Cerebellar nuclear complex (tissue), 1 donor: ENCODE data around the gene FNDC11.

Source experiments
- DNase-seq, 2 experiments: peaks; one replicate each; lab custom pipeline; 2025; lab: John Stamatoyannopoulos, UW

FNDC11 gene

DNA sequence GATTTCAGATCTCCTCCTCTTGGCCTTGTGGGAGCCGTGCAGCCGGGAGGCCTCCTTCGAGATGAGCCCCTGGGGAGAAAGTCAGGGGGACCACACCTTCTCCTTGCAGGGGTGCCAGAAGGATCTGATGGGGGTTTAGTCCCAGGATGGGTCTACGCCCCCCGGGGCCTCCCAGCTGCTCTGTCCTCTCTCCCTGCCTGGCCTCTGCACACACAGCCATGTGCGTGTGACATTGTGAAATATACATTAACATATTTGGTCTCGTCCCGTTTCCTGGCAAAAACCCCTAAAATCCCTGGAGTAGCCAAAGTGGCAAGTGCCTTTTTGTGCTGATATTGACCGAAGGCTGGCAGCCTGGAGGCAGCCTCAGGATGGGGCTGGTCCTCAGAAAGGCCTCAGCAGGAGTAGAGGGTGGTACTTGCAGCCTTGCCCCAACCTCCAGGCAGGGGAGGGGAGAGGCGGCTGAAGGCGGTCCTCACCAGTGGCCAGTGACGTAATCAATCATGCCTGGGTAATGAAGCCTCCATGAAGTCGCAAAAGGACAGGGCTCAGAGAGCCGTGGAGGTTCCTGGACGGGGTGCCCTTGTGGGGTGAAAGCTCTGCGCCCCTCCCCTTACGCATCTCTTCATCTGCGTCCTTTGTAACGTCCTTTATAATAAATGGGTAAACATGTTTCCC is 25.2 kb downstream of the FNDC11 start:
- no peak for DNase-seq

DNA sequence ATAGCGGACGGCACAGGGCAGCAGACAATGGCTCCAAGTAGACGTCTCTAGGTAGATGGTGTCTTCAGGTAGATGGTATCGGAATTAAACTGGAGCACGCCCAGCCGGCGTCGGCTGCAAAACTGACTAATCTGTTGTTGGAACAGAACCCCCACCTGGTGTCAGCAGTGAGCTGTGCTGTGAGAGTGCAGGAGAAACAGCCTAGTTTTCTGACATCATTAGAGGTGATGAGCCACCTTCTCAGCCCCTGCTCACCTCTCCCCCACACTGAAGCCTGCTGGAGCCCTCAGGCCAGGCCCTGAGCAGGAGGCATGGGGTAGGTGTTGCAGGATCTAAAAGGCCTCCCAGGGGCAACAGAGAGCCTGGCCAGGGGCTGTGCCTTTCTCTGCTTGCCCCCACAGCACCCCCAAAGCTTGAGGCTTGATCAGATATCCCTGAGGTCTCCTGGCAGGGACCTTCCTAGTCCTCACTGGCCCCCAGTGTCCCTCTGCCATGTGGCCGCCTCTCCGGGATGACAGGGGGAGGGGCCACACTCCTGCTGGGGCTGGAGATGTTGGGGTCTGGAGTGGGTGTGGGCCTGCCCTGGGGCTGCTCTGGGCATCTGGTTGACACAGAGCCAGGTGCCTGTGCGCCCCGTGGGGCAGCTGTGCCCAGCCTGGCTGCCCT is 27.0 kb downstream of the FNDC11 start:
- DNase-seq = no peak

DNA sequence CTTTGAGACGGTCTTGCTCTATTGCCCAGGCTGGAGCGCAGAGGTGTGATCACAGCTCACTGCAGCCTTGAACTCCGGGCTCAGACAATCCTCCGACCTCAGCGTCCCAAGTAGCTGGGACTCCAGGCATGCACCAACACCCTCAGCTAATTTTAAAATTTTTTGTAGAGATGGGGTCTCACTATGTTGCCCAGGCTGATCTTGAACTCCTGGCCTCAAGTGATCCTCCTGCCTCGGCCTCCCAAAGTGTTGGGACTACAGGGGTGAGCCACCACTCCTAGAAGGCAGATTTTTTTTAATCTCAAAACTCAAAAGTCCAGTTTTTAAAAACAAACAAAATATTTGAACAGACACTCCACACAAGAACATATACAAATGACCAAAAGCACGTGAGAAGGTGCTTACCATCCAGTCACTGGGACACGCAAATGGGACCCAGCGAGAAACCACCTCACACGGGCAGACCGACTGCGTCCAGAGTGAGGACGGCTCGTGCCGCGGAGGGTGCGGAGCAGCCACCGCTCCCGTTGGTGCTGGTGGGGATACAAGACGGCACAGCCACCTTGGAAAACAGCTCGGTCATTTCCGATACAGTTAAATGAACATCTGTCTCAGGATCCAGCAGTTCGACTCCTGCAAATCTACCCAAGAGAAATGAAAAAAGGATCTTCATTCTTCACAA is 28.6 kb downstream of the FNDC11 start:
- DNase-seq = no peak

DNA sequence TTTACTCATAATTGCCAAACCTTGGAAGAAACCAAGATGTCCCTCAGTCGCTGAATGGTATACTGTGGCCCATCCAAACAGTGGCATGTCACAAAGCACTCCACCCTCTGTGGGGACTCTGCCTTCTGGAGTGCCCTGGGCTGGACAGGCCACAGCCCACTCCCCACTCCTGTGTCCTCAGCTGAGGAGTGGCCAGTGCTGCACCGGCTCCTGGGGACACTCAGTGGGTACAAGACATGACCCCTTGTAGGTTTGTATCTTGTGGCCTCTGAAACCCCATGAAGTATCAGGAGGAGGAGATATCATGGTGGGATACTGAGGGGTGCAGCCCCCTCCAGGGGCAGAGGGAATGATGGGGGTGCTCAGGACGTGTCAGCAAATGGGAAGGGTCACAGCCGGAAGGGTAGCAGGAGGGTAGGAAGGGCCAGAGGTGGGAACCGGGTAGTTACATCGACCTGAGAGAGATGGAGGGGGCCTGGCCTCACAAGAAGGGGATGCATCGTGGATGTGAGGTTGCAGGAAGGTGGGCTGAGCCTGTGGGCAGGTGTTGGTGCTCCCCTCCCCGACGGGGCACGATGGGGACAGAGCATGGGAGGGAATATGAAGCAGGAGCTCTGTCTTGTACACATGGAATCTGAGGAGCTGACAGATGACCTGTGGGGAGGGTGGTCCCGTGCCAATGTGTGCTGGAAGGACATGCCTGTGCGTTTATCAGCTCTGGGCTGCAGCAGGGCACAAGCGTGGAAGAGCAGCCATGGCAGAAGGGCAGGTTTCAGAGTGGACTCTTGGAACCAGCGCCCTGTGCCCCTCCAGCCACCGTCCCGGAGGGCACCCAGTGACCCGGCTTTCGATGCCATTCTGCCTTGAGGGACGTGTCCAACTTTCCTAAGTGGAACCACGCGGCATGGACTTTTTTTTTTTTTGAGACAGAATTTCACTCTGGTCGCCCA is 31.9 kb downstream of the FNDC11 start:
- no peak for DNase-seq

DNA sequence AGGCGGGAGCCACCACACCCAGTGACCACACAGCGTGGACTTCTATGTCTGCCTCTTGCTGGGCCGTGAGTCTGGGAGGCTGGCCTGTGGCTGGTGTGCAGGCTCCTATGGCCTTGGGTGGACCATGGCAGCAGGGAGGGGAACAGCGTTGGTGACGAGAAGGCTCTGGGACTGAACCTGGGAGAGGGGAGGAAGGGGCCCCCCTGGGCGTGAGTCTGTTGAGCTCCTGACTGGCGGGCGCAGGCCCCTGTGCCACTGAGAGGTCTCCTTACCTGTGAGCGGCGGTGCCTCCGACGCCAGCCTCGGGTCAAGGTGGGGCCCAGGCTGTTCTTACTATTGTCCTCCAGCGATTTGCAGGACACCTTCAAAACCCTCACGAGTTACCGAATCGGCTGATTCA is 32.8 kb downstream of the FNDC11 start:
- DNase-seq = no peak

DNA sequence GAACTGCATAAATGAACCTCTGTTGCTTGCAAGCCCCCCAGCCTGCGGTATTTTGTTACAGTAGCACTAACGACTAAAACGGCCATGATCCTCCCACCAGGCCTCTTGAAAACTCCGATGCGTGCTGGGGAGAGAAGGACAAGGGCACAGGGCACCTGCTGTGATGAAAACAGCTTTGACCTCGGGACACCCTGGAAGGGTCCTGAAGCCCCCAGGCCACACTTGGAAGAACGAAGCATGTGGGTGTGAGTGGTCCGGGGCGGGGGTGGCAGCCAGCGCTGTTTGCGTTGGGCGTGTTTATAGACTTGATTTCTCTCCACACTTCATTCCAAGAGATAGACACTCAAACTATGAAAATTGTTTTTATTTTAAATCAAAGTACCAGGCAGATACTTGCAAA is 33.3 kb downstream of the FNDC11 start:
- DNase-seq = no peak

DNA sequence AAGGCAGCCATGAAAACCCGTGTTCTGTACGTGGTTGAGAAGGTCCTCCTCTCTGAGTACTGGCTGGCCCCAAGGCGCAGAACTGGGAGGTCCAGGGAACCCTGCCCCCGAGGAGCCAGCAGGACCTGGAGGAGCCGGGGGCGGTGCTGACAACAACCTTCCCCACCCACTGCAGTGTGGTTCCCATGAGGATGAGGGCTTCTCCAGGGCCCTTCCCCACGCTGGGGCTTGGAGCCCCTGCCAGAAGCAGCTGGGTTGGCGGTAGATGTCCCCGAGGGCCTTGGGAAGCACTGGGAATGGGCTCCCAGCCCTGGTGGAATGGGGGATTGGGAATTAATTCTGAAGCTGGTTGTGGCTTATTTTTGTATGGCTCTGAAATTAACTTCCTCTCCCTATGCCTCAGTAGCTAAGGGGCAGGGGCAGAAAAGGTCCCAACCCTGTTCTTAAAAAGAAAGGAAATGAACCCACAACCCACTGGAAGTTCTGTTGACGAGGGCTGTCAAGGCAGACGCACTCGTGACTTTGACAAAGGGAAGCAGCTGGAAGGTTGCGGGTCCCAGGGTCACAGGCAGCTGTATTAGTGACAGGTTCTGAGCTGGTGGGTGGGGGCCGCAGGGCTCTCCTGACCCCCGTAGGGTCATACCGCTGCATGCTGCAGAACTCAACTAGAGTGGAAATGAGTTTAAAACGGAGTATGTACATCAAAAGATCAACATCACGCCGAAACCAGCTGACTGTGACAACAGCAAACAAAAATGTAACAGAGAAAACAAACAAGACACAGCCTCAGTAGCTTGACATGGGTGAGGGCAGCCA is 34.0 kb downstream of the FNDC11 start:
- no peak for DNase-seq

DNA sequence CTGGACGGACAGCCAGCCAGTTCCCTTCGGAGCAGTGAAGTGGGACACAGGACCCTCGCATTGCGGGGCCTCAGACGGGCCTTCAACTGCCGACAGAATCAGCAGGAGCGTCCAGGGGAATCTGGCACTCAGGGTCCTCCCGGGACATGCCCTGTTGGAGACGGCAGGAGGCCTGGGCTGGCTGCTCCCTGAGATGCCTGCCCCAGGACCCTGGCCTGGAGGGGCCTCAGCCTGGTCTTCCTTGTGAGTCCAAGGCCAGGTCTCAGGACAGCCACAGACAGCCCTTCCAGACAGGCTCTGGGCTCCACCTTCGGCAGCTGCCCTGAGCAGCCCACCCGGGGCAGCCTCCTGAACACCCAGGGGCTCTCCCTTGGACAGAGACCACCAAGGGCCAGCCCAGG is 34.7 kb downstream of the FNDC11 start:
- no peak for DNase-seq

DNA sequence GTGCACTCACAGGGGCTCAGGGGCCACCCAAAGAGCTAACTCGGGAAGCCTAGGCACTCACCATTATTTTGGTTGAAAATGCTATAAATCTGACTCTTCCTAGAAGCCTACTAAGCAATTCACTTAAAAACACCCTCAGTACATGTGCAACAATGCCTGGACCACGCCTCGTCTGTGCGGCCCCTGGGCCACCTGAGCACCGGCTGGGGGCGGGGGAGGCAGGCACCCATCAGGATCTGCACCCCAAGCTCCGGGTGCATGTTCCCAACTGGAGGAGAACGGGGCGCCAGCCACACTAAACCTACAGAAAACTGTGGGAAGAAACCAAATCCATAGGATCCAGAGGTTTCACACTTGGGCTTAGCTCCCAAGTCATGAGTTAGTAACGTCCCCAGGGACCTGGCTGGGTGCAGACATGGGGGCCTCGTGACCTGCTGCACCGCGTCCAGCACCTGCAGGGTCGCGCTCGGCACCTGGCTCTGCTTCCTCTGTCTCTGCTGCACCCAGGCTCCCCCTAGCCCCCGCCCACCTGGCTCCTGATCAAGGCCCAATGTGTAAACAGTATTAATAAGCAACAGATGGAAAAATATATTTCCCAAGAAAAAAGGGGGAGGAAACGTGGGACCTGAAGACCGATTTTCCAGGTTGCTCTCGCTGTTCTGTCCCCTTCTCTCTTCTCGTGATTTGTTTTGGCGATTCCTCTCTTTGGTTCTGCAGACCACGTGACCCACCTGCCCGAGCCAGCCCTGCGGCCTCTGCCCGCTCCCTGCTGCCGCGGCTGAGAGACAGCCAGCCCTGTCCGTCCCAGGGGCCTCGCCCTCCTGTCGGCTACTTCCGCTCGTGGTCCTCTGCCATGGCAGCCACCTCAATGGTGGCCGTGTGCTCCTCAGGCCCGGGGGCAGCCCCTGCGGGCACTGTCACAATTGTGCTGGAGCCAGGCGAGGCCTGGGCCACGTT is 35.6 kb downstream of the FNDC11 start:
- DNase-seq = no peak

DNA sequence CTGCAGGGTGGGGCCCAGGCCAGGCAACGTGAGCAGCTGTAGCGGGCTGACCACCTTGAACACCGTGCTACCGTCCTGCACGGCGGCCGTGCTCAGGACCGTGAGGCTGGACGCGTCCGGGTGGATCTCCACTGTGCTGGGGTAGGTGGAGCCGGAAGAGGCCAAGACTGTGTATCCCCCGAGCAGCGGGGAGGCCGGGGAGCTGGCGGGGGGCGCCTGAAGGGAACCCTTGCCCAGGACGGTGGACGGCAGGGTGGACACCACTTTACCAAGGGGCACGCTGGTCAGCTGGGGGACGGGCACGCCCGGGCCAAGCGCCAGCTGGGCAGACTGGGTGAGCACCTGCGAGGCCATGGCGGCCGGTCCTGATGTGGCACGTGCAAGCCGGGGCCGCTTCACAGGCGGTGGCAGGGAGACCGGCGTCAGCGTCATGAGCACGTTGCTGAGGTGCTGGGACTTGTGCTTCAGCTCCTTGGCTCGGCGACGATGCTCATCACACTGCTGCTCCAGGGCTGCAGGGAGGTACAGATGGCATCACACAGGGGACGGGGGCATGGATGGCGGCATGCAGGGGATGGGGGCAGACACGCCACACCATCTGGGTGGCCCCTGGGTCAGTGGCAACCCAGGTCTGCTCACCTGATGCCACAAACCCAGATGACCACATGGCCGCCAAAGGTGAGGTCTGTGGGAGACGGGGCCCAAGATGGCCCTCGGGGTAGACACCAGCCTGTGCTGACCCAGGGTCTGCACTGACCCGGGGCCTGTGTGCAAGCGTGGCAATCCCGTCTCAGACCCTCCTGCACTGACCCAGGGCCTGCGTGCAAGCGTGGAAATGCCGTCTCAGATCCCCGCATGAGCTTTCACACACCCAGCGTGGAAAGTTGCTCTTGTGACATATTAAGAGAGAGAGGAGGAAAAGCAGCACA is 36.5 kb downstream of the FNDC11 start:
- no peak for DNase-seq

DNA sequence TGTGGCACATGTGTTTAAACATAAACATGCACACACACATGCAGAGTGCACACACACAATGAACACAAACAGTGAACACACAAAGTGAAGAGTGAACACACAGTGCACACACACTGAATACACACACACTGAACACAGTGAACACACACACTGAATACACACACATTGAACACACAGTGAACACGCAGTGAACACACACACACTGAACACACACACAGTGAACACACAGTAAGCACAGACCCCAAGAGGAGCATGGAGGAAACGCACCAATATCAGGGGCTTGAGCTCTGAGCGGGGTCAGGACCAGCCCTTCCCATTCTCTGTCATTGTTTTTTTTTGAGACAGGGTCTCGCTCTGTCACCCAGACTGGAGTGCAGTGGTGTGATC is 37.2 kb downstream of the FNDC11 start:
- DNase-seq = no peak

DNA sequence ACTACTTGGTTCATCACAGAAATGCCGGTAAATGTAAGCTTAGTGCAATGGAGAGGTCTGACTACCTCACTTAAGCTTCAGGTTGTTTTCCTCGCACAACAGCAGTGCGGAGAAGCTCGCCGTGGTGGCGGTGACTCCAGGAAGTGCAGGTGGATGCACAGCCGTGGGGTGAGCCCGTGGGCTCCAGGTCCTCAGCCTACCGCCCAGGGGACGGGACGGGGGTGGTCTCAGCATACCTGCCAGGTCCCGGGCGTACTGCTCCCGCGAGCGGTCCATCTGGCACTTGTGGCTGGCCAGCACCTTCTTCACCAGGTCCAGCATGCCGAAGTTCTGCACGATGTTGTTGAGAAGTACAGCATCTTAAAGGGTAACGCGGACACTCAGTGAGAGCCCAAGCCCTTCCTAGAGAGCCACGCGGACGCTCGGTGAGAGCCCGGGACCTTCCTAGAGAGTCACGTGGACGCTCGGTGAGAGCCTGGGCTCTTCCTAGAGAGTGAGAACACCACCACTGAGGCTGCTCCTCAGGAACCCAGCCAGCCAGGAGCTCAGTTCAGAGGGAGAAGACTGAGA is 37.9 kb downstream of the FNDC11 start:
- no peak for DNase-seq

DNA sequence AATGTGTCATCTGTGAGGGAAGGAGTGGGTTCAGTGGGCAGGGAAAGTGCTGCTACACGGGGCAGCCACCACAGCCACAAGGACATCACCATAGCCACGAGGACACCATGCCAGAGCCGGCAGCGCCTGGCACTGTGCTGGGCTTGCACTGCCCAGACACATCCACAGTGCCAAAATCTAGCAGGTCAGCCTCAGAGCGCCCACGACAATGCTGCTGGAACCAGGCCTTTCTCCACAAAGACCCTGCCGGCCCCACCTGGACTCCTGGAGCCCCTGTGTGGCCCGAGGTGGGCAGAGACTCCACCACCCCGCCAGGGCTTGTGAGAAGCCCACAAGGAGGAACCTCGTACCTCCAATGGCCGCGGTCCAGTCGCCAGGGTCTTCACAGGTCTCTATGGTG is 38.7 kb downstream of the FNDC11 start:
- DNase-seq = no peak

DNA sequence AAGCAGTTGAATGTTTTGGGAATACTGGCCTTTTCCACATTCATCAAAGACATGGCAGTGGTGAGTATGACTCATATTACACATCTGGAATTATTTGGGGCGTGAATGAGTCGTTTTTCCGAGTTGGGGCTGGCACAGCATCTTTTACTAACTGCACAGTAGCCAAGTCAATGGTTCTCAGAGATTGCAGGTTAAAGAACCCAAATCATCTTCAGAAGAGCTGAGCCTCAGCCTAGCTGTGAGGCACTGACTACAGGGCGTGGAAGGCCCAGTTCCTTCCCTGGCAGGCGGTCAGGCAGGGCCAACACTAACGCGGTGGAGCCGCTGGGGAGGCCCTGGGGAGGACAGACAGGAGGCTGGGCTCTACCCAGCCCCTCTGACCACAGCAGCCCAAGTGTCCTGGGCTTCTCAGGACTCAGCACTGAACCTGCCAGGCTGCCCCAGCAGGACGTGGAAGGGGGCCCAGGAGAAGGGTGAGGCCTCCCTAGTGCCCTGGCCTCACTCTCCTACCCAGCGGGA is 40.1 kb downstream of the FNDC11 start:
- no peak for DNase-seq

DNA sequence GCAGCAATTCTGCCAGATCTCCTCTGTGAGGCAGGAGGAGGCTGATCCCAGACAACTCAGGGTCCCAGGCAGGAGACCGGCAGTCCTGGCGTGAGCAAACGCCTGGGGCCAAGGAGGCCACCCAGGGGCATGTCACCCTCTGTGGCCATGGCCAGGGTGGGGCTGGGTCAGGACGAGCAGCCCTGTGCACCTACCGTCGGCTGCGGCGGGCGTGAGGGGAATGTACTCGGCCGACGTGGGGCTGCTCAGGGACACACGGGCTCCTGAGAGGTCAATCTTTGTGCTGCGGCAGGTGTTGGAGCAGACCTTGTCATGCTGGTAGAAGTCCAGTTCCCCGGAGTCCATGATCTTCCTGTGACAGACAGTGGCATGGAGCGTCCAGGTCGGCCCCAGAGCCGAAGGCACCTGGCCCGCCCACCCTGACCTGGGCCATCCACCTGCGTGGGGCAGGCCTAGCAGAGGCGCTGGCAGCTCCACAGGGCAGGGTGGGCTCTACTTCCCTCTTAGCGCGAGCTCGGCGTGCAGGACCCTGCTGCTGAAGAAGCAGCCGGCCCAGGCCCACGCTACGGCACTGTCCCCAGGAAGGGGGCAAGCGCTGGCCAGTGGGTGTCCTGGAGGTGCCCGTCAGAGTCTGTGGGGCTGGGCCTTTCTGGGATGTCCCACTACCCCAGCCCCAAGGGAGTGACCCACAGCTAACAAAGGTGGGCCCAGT is 41.6 kb downstream of the FNDC11 start:
- no peak for DNase-seq

DNA sequence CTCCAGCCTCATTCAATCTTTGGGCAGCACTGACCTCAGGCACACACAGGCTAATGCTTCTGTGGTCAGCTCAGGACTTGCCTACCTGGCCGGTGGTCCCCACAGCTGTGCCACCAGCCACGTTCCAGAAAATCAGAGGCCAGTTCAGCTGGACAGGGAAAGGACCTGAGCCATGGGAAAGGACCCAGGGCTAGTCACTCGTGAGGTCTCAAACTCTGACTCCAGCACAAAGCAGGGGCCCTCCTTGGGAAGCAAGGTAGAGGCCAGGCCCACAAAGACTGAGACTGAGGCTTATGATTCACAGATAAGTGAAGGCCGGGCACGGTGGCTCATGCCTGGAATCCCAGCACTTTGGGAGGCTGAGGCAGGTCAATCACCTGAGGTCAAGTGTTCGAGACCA is 42.5 kb downstream of the FNDC11 start:
- DNase-seq = no peak

DNA sequence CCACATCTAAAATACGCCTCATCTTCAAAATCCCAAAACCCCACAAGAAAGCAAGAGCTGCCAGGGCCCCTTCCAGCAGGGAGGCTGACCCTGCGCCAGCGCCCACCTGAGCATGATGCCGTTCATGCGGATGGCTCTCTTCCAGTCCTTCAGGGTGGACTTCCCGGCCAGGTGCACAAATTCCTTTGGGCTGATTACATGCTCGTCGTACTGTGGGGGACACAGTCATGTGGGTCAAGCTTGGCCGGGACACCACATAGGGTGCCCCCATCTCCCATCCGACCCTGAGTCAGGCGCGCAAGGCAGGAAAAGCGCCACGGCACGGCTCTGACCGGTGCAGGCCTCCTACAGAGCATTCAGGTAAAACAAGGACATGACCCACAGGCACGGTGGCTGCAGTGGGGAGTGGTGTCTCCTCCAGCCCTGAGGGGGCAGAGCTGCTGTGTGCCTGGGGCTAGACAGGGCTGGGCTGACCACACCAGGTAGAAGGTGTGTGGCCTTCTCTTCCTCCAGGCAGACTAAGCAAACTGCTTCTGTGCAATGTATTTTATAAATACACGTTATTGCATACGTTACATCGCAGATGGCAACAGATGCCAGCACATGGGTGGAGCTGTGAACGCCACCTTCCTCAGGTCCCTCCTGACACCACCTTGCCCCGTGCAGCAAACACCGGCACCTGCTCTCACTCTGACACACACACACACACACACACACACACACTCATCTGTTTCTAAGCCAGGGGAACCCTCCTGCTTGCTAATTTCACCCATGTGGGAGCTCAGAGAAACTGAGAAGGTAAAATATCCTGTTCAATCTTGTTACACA is 43.9 kb downstream of the FNDC11 start:
- DNase-seq = no peak
